Liver (tissue), 3 donors: ENCODE measurements around the gene DNAJC4.

Source experiments
- EGR1 ChIP-seq, 2 donors: IDR thresholded peaks; 2 replicates each; pipeline ENCODE4 v1.6.1; 2016 to 2018; ENCODE audit warnings: antibody characterized with exemption in 2 of 2, low read depth in 2 of 2
- JUND ChIP-seq, 2 donors: IDR thresholded peaks; 2 replicates each; pipeline ENCODE4 v1.6.1; 2016; ENCODE audit warnings: antibody characterized with exemption in 2 of 2
- RAD21 ChIP-seq, 2 donors: IDR thresholded peaks; 2 replicates each; pipeline ENCODE4 v1.6.1; 2016; ENCODE audit warnings: antibody characterized with exemption in 2 of 2, mild to moderate bottlenecking in 2 of 2
- TAF1 ChIP-seq: conservative IDR thresholded peaks from 2 replicates; pipeline ENCODE4 v1.6.1; 2016; ENCODE audit warnings: antibody characterized with exemption, mild to moderate bottlenecking
- TF ChIP-seq, protein P1 (sequence below): fragments of 150-350 bp; IDR thresholded peaks from 2 replicates; pipeline ENCODE4 v1.5.1; 2017; ENCODE audit warnings: improper control_type of control experiment, low read depth, low read length; ENCODE audit not compliant: missing input control
- TF ChIP-seq, protein P2 (sequence below): IDR thresholded peaks from 2 replicates; pipeline ENCODE4 v1.6.1; 2016; ENCODE audit warnings: antibody characterized with exemption, mild to moderate bottlenecking
- TF ChIP-seq, protein P3 (sequence below): IDR thresholded peaks from 2 replicates; pipeline ENCODE4 v1.6.1; 2016; ENCODE audit warnings: antibody characterized with exemption
- TF ChIP-seq, protein P4 (sequence below): IDR thresholded peaks from 2 replicates; pipeline ENCODE4 v1.6.1; 2016; ENCODE audit warnings: antibody characterized with exemption
- donor health status: healthy.
- donor health status: healthy.

DNA sequence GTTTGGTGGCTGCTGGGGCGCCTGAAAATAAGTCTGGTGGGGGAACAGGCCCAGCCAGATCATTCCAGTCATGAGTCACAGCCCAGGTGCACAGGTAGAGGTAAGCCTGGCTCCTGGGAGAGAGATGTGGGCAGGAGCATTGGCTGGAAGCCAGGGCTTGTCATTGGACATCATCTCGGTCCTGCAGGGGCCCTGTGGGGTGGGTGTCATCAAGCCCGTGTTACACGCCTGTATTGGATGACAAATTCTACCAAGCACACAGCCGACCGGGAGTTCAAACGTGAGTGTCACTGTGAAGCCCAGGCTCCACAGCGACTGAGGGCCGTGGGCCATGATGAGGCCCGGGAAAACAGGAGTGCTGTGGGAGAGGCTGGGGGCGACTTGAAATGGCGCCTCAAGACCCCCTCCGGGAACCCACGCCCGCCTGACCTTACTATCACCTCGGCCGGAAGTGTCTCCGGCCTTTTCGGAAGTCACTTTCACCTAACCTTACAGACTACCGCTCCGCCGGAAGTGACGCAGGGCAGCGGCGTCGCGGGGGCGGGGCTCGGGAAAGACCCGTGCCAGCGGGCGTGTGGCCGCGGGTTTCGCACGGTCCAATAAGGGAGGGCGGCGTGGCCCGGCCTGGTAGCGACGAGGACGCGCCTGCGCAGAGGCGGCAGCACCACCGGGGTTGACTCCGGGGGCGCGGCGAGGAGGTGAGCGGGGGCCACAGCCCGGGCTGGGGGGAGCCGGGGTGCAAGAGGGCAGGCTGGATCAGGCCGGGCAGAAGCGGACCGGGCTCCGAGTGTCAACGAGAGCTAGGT, 10.3 kb downstream of the DNAJC4 start, which contains the start of gene FKBP2:
- TF ChIP-seq RAD21 (IDR thresholded peaks at IDR 0.05) (no peak), TAF1 (peak; percentile 80), EGR1 (IDR thresholded peaks at IDR 0.05; ENCODE audit: low read depth in 2 of 2) (peak; percentile 71 to 91), JUND (IDR thresholded peaks at IDR 0.05) (no peak)
- TF ChIP-seq, protein P1, sequence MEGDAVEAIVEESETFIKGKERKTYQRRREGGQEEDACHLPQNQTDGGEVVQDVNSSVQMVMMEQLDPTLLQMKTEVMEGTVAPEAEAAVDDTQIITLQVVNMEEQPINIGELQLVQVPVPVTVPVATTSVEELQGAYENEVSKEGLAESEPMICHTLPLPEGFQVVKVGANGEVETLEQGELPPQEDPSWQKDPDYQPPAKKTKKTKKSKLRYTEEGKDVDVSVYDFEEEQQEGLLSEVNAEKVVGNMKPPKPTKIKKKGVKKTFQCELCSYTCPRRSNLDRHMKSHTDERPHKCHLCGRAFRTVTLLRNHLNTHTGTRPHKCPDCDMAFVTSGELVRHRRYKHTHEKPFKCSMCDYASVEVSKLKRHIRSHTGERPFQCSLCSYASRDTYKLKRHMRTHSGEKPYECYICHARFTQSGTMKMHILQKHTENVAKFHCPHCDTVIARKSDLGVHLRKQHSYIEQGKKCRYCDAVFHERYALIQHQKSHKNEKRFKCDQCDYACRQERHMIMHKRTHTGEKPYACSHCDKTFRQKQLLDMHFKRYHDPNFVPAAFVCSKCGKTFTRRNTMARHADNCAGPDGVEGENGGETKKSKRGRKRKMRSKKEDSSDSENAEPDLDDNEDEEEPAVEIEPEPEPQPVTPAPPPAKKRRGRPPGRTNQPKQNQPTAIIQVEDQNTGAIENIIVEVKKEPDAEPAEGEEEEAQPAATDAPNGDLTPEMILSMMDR, result no peak
- TF ChIP-seq, protein P2, sequence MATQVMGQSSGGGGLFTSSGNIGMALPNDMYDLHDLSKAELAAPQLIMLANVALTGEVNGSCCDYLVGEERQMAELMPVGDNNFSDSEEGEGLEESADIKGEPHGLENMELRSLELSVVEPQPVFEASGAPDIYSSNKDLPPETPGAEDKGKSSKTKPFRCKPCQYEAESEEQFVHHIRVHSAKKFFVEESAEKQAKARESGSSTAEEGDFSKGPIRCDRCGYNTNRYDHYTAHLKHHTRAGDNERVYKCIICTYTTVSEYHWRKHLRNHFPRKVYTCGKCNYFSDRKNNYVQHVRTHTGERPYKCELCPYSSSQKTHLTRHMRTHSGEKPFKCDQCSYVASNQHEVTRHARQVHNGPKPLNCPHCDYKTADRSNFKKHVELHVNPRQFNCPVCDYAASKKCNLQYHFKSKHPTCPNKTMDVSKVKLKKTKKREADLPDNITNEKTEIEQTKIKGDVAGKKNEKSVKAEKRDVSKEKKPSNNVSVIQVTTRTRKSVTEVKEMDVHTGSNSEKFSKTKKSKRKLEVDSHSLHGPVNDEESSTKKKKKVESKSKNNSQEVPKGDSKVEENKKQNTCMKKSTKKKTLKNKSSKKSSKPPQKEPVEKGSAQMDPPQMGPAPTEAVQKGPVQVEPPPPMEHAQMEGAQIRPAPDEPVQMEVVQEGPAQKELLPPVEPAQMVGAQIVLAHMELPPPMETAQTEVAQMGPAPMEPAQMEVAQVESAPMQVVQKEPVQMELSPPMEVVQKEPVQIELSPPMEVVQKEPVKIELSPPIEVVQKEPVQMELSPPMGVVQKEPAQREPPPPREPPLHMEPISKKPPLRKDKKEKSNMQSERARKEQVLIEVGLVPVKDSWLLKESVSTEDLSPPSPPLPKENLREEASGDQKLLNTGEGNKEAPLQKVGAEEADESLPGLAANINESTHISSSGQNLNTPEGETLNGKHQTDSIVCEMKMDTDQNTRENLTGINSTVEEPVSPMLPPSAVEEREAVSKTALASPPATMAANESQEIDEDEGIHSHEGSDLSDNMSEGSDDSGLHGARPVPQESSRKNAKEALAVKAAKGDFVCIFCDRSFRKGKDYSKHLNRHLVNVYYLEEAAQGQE, result peak; percentile 91
- TF ChIP-seq, protein P3, sequence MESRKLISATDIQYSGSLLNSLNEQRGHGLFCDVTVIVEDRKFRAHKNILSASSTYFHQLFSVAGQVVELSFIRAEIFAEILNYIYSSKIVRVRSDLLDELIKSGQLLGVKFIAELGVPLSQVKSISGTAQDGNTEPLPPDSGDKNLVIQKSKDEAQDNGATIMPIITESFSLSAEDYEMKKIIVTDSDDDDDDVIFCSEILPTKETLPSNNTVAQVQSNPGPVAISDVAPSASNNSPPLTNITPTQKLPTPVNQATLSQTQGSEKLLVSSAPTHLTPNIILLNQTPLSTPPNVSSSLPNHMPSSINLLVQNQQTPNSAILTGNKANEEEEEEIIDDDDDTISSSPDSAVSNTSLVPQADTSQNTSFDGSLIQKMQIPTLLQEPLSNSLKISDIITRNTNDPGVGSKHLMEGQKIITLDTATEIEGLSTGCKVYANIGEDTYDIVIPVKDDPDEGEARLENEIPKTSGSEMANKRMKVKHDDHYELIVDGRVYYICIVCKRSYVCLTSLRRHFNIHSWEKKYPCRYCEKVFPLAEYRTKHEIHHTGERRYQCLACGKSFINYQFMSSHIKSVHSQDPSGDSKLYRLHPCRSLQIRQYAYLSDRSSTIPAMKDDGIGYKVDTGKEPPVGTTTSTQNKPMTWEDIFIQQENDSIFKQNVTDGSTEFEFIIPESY, result no peak
- TF ChIP-seq, protein P4, sequence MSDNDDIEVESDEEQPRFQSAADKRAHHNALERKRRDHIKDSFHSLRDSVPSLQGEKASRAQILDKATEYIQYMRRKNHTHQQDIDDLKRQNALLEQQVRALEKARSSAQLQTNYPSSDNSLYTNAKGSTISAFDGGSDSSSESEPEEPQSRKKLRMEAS, result no peak
